MCF 10A (cell line): ENCODE data around the gene IZUMO1. TPM values are rescaled to one million over a fixed set of nuclear protein-coding genes. Genes with fewer than 3 reads are reported as not detected.
"Not testable (repeated sequence)": the region's sequence is repeated elsewhere in the genome, so short reads cannot be mapped to it uniquely, and the experiment has no call there.

Experiments used
- BruUV-seq: library from RNA; stranded (reverse); fragments of 400-500 nt; replicated peaks from 2 replicates; lab custom pipeline; 2021; lab: Mats Ljungman, UMichigan
- CTCF ChIA-PET: fragments of 300-600 bp; sonication (Branson Sonifier 250); formaldehyde crosslinking; extraction: SDS; loops from one replicate; lab custom pipeline; 2021; ENCODE audit warnings: antibody characterized with exemption, inconsistent platforms; lab: Yijun Ruan, JAX
- POLR2A ChIA-PET: fragments of 300-600, 350-650 bp; sonication (Branson Sonifier 250); formaldehyde crosslinking; extraction: SDS; loops from one replicate; lab custom pipeline; 2020; ENCODE audit warnings: antibody characterized with exemption, inconsistent platforms; lab: Yijun Ruan, JAX
- DNase-seq: peaks from one replicate; pipeline ENCODE4 v3.0.0-alpha.2; 2018; ENCODE audit not compliant: unreplicated experiment
- H3K27ac Mint-ChIP-seq: one replicate; pipeline ENCODE4 v1.8.0; 2022; ENCODE audit warnings: mild to moderate bottlenecking, low read depth, mixed read lengths; ENCODE audit not compliant: unreplicated experiment
- H3K27me3 Mint-ChIP-seq: one replicate; pipeline ENCODE4 v1.8.0; 2022; ENCODE audit warnings: mixed read lengths; ENCODE audit not compliant: insufficient read depth, unreplicated experiment
- H3K36me3 Mint-ChIP-seq: one replicate; pipeline ENCODE4 v1.8.0; 2022; ENCODE audit warnings: mild to moderate bottlenecking, moderate library complexity, mixed read lengths; ENCODE audit not compliant: insufficient read depth, unreplicated experiment
- H3K4me1 Mint-ChIP-seq: one replicate; pipeline ENCODE4 v1.8.0; 2022; ENCODE audit warnings: mixed read lengths; ENCODE audit not compliant: insufficient read depth, unreplicated experiment
- H3K4me3 Mint-ChIP-seq: one replicate; pipeline ENCODE4 v1.8.0; 2022; ENCODE audit warnings: mild to moderate bottlenecking, moderate library complexity, mixed read lengths; ENCODE audit not compliant: unreplicated experiment
- H3K9me3 Mint-ChIP-seq: one replicate; pipeline ENCODE4 v1.8.0; 2022; ENCODE audit warnings: mixed read lengths; ENCODE audit not compliant: unreplicated experiment
- CTCF ChIP-seq: fragments of 200-600 bp; IDR thresholded peaks from one replicate; pipeline ENCODE4 v1.8.0; 2022; ENCODE audit warnings: antibody characterized with exemption, mild to moderate bottlenecking; ENCODE audit not compliant: unreplicated experiment
- intact Hi-C: fragments of 100-400 bp; cut with micrococcal nuclease; formaldehyde crosslinking; loops from 2 replicates; pipeline ENCODE4 v1.14.1; 2022
- total RNA-seq: library from RNA; stranded (reverse); gene quantifications from 2 replicates; pipeline ENCODE4 v1.2.3, GENCODE V29; 2022

The IZUMO1 gene
- total RNA-seq, 1 experiment from 2014 or later, result 4.2 TPM

DNA sequence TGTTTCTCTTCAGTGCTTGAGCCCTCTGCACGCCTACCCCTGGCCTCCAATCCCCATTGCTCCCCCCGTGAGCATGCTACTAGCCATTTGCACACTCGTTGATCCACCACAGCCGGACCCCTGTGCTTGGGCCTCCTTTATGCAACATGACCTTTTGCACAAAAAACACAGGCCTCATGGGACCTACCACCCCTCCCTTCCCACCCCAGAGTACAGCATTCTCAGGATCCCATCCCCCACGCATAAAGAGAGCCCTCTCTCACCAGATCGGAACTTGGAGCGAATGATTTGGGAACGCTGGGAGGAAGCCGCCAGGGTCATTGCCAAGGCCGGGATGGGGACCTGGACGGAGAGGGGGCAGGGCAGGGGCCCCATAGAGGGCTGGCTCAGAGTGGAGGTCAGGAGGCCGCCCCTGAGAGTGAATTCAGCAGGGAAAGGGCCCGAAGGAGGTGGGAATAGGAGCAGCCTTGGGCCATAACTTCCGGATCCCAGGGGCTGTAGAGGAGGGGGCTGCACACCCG, 27.9 kb downstream of the IZUMO1 start:
- no TSS peak for BruUV-seq
- no peak overlapping the region for H3K4me3 Mint-ChIP-seq
- H3K27ac Mint-ChIP-seq, result peak overlapping the region; percentile 6
- ChIA-PET POLR2A (no interaction called here), CTCF (no interaction called here)
- H3K9me3 Mint-ChIP-seq, result no peaks in the 10 kb centered on the region
- H3K4me1 Mint-ChIP-seq, result peaks cover 14% of the 10 kb centered on the region
- intact Hi-C loops, result no loop called here
- TF ChIP-seq CTCF, result no peak
- no peaks in the 10 kb centered on the region for H3K27me3 Mint-ChIP-seq
- H3K36me3 Mint-ChIP-seq, result no peaks in the 10 kb centered on the region
- DNase-seq, result no peak

DNA sequence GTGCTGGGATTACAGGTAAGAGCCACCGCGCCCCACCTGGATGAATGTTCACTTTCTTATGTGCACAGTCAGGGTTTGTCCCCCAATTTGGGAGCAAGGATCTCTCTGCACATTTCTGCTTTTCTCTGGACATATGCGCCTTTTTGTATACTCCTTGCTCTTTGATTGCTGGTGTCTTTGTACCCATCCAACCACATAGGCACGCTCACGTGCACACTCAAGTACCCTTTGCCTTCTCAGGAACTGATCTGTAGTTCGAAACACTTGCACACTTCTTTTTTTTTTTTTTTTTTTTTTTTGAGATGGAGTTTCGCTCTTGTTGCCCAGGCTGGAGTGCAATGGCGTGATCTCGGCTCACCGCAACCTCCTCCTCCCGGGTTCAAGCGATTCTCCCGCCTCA, 28.6 kb downstream of the IZUMO1 start:
- intact Hi-C loops, POLR2A ChIA-PET, H3K27me3 Mint-ChIP-seq, H3K4me3 Mint-ChIP-seq, H3K36me3 Mint-ChIP-seq, H3K9me3 Mint-ChIP-seq, BruUV-seq, DNase-seq: not testable (repeated sequence)
- CTCF ChIA-PET, result interaction anchor here (0.9 kb wide), 1 partner anchor 42 kb away, joined by 3 read pairs; no protein-coding TSS in a partner anchor
- Mint-ChIP-seq H3K4me1 (peaks cover 20% of the 10 kb centered on the region), H3K27ac (peak overlapping the region; percentile 6)

GRCh38 chr19:48716562-48717291, 30.0 kb downstream of the IZUMO1 start:
- CTCF ChIA-PET, result interaction anchor here (0.6 to 0.9 kb wide), 3 partner anchors 11 to 41 kb away, joined by 3 to 4 read pairs (median 3); no protein-coding TSS in a partner anchor
- POLR2A ChIA-PET, result interaction anchor here (1.1 to 1.2 kb wide), 2 partner anchors 8 to 153 kb away, joined by 3 to 4 read pairs; no protein-coding TSS in a partner anchor

DNA sequence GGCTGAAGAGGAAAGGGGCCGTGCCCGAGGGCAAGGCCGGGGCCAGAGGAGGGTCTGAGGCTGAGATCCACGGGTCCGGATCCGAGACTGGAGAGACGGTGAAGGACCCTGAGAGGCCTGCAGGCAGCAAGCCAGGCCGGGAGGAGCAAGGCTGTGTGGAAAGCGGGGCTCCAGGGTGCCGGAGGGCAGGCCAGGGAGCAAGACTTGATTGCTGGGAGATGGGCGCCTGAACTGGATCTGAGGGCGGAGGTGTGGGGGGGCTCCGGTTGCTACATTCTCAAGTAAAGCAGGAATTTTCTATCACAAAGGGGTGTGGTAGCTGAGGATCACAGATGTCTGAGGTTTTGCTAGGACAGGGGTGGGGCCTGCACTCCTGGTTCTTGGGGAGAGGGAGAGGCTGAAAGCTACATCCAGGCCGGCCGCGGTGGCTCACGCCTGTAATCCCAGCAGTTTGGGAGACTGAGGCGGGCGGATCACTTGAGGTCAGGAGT, 31.0 kb downstream of the IZUMO1 start:
- no peak for DNase-seq
- no TSS peak for BruUV-seq
- POLR2A ChIA-PET, result interaction anchor here (0.6 to 1.2 kb wide), 3 partner anchors 9 to 152 kb away, joined by 3 to 4 read pairs (median 3); no protein-coding TSS in a partner anchor
- Mint-ChIP-seq H3K36me3 (no peaks in the 10 kb centered on the region), H3K27ac (no peak overlapping the region), H3K4me3 (peak overlapping the region; percentile 89), H3K27me3 (no peaks in the 10 kb centered on the region), H3K4me1 (peaks cover 24% of the 10 kb centered on the region), H3K9me3 (no peaks in the 10 kb centered on the region)
- intact Hi-C loops, result no loop called here
- CTCF ChIA-PET, result interaction anchor here (0.6 to 0.7 kb wide), 2 partner anchors 40 to 225 kb away, joined by 3 to 4 read pairs; no protein-coding TSS in a partner anchor
- TF ChIP-seq CTCF, result no peak

More at GRCh38 chr19:48716562-48717291, 30.0 kb downstream of the IZUMO1 start:
- BruUV-seq, result no TSS peak
- Mint-ChIP-seq H3K27me3 (no peaks in the 10 kb centered on the region), H3K27ac (no peak overlapping the region), H3K36me3 (no peaks in the 10 kb centered on the region), H3K9me3 (no peaks in the 10 kb centered on the region), H3K4me3 (no peak overlapping the region), H3K4me1 (peaks cover 24% of the 10 kb centered on the region)
- no peak for DNase-seq
- intact Hi-C loops, result no loop called here
- no peak for TF ChIP-seq CTCF
